PC-3 (cell line): Measurements from ENCODE around the gene MACROH2A1. TPM values are rescaled to one million over a fixed set of nuclear protein-coding genes. Genes with fewer than 3 reads are reported as not detected.

Experiments used
- ATAC-seq: fragments of 200-7000 bp; cut with Tn5 transposase; 2 replicates; pipeline ENCODE4 v1.9.1; 2020; ENCODE audit warnings: mild to moderate bottlenecking, moderate library complexity
- BruUV-seq: library from RNA; stranded (reverse); fragments of 400-500 nt; replicated peaks from 2 replicates; lab custom pipeline; 2021; lab: Mats Ljungman, UMichigan
- CTCF ChIA-PET: fragments of 300-600 bp; sonication (Branson Sonifier 250); formaldehyde crosslinking; loops from one replicate; lab custom pipeline; 2022; ENCODE audit warnings: antibody characterized with exemption; lab: Charles Lee
- POLR2A ChIA-PET: fragments of 300-600 bp; sonication (Branson Sonifier 250); formaldehyde crosslinking; loops from one replicate; lab custom pipeline; 2022; ENCODE audit warnings: antibody characterized with exemption; ENCODE audit not compliant: unreplicated experiment; lab: Charles Lee
- DNase-seq: peaks from one replicate; pipeline ENCODE4 v3.0.0-alpha.2; 2015
- H2AFZ ChIP-seq: fragments of 300-600 bp; sonication (generic); 2 replicates; pipeline ENCODE4 v1.6.0; 2016; ENCODE audit warnings: antibody characterized with exemption, low read length
- H3F3A ChIP-seq: fragments of 300-600 bp; sonication (generic); one replicate; pipeline ENCODE4 v1.6.0; 2017; ENCODE audit warnings: antibody characterized with exemption, low read length, control low read depth, mild to moderate bottlenecking; ENCODE audit not compliant: unreplicated experiment
- H3K27ac ChIP-seq: fragments of 300-600 bp; sonication (generic); 2 replicates; pipeline ENCODE4 v1.5.1; 2016; ENCODE audit warnings: mild to moderate bottlenecking, low read length
- H3K27me3 ChIP-seq: fragments of 300-600 bp; sonication (generic); 2 replicates; pipeline ENCODE4 v1.6.1; 2016; ENCODE audit warnings: low read length, mixed read lengths
- H3K36me3 ChIP-seq: fragments of 300-600 bp; sonication (generic); 2 replicates; pipeline ENCODE4 v1.6.1; 2016; ENCODE audit warnings: low read depth, mixed run types, low read length, mixed read lengths
- H3K4me1 ChIP-seq: fragments of 300-600 bp; sonication (generic); 2 replicates; pipeline ENCODE4 v1.5.1; 2016; ENCODE audit warnings: low read length; ENCODE audit not compliant: insufficient read depth
- H3K4me2 ChIP-seq: fragments of 300-600 bp; sonication (generic); 2 replicates; pipeline ENCODE4 v1.6.0; 2016; ENCODE audit warnings: low read length
- H3K4me3 ChIP-seq: fragments of 300-600 bp; sonication (generic); 2 replicates; pipeline ENCODE4 v1.5.1; 2016; ENCODE audit warnings: mild to moderate bottlenecking, low read length, mixed read lengths
- H3K79me2 ChIP-seq: fragments of 300-600 bp; sonication (generic); 2 replicates; pipeline ENCODE4 v1.6.1; 2017; ENCODE audit warnings: low read length, mixed read lengths
- H3K9ac ChIP-seq: fragments of 300-600 bp; sonication (generic); 2 replicates; pipeline ENCODE4 v1.6.0; 2016; ENCODE audit warnings: mild to moderate bottlenecking, low read length
- H3K9me2 ChIP-seq: fragments of 300-600 bp; sonication (generic); replicated peaks from 2 replicates; pipeline ENCODE4 v1.6.1; 2016; ENCODE audit warnings: mixed run types, low read length, mixed read lengths
- H3K9me3 ChIP-seq: fragments of 300-600 bp; sonication (generic); 2 replicates; pipeline ENCODE4 v1.6.1; 2016; ENCODE audit warnings: low read length, mixed read lengths
- H4K20me1 ChIP-seq: fragments of 300-600 bp; sonication (generic); 2 replicates; pipeline ENCODE4 v1.6.1; 2016; ENCODE audit warnings: low read length, mixed read lengths
- EZH2 ChIP-seq: fragments of 300-600 bp; sonication (generic); IDR thresholded peaks from one replicate; pipeline ENCODE4 v1.6.1; 2017; ENCODE audit warnings: antibody characterized with exemption, mild to moderate bottlenecking, low read length; ENCODE audit not compliant: unreplicated experiment
- EZH2phosphoT487 ChIP-seq: fragments of 300-600 bp; sonication (generic); IDR thresholded peaks from 2 replicates; pipeline ENCODE4 v1.6.1; 2018; ENCODE audit warnings: mild to moderate bottlenecking, antibody characterized with exemption, low read length, borderline replicate concordance
- intact Hi-C: fragments of 100-400 bp; cut with micrococcal nuclease; formaldehyde crosslinking; loops from 2 replicates; pipeline ENCODE4 v1.9.0; 2023
- total RNA-seq: library from RNA; depleted of rRNA; stranded (reverse); fragments of >200 nt; gene quantifications from 2 replicates; pipeline ENCODE4 v1.2.3, GENCODE V29; 2014
- TF ChIP-seq, protein P1 (sequence below): fragments of 300-600 bp; sonication (generic); conservative IDR thresholded peaks from 2 replicates; pipeline ENCODE4 v1.5.1; 2017; ENCODE audit warnings: antibody characterized with exemption, low read depth, mild to moderate bottlenecking, low read length

Gene MACROH2A1
- total RNA-seq, 1 experiment from 2014 or later: 388 TPM

DNA sequence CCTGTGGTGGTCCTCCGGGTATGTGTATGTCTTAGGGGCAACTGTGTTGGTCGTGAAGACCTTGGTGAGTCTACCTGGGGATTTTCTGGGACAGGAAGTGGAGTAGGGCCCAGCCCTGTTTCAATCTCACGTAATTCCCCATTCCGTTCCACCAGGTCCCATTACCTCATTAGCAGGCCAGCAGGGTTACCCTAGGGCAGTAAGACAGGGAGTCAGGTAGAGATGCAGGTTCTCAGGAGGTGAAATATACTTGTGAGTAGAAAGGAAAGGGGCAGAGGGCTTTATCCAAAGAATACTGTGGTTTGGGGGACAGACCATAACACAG, 56.5 kb downstream of the MACROH2A1 start:
- H3K4me1 ChIP-seq: peaks cover 5% of the 10 kb centered on the region; the same call in 1 of the 2 replicates
- H2AFZ ChIP-seq: no peak overlapping the region
- H3K4me2 ChIP-seq: no peak overlapping the region
- H3K27ac ChIP-seq: no peak overlapping the region
- H4K20me1 ChIP-seq: no peaks in the 10 kb centered on the region
- H3K9ac ChIP-seq: no peak overlapping the region
- ChIA-PET CTCF (no interaction called here), POLR2A (no interaction called here)
- H3K79me2 ChIP-seq: no peaks in the 10 kb centered on the region
- TF ChIP-seq EZH2phosphoT487: no peak
- TF ChIP-seq, protein P1, sequence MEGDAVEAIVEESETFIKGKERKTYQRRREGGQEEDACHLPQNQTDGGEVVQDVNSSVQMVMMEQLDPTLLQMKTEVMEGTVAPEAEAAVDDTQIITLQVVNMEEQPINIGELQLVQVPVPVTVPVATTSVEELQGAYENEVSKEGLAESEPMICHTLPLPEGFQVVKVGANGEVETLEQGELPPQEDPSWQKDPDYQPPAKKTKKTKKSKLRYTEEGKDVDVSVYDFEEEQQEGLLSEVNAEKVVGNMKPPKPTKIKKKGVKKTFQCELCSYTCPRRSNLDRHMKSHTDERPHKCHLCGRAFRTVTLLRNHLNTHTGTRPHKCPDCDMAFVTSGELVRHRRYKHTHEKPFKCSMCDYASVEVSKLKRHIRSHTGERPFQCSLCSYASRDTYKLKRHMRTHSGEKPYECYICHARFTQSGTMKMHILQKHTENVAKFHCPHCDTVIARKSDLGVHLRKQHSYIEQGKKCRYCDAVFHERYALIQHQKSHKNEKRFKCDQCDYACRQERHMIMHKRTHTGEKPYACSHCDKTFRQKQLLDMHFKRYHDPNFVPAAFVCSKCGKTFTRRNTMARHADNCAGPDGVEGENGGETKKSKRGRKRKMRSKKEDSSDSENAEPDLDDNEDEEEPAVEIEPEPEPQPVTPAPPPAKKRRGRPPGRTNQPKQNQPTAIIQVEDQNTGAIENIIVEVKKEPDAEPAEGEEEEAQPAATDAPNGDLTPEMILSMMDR: no peak
- TF ChIP-seq EZH2: no peak
- no peaks in the 10 kb centered on the region for H3K9me2 ChIP-seq
- H3K4me3 ChIP-seq: no peak overlapping the region
- BruUV-seq: no TSS peak
- H3K9me3 ChIP-seq: no peaks in the 10 kb centered on the region
- DNase-seq (no peak), ATAC-seq (no peak)
- peaks cover 54% of the 10 kb centered on the region for H3K36me3 ChIP-seq
- no peaks in the 10 kb centered on the region for H3F3A ChIP-seq
- H3K27me3 ChIP-seq: no peaks in the 10 kb centered on the region
- intact Hi-C loops: no loop called here

DNA sequence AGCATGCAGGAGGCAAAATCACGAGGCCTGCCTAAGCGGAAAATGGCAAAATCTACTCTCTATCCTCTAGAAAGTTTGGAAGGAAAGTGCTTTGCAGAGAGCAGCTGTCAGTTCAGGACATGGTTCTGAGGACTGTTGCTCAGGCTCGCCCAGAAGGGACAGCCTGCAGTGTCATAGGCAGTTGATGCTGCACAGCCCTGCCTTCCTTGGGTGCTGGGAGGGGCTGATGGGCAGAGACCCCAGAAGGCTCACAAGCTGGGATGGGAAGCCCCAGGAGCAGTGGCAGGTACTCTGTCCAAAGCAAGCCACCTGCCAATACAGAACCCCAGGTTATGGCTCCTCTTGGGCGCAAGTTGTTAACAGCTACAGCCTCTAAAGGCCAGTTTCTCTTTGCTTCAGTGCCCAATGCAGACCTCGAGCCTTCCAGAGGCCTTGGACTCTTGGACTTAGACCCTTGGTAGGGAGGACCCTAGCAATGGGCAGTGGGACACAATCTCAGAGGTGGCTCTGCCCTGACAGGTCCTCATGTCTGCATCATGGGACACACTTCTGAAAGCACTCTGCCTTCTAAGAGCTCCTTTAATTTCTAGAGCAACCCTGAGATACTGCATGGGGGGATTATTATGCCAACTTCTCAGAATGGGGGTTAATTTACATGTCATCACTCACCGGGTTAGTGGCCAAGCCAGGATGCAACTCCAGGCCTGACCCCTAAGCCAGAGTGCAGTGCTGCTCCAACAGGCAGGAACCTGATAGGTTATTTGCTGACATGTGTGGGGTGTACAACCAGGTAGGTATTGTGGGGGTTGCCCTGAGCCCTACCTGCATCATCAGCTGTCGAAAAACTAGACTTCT, 57.1 kb downstream of the MACROH2A1 start:
- Histone ChIP-seq H3K79me2 (no peaks in the 10 kb centered on the region), H3K9me3 (no peaks in the 10 kb centered on the region), H3K4me1 (peaks cover 5% of the 10 kb centered on the region; the same call in 1 of the 2 replicates), H2AFZ (no peak overlapping the region), H3K4me2 (no peak overlapping the region), H3K9me2 (no peaks in the 10 kb centered on the region), H3K36me3 (peaks cover 57% of the 10 kb centered on the region), H3K9ac (no peak overlapping the region), H3K27me3 (no peaks in the 10 kb centered on the region), H3K27ac (no peak overlapping the region), H4K20me1 (no peaks in the 10 kb centered on the region), H3K4me3 (no peak overlapping the region), H3F3A (no peaks in the 10 kb centered on the region)
- ATAC-seq (no peak), DNase-seq (no peak)
- TF ChIP-seq EZH2: no peak
- BruUV-seq: no TSS peak
- intact Hi-C loops: no loop called here
- POLR2A ChIA-PET: no interaction called here
- CTCF ChIA-PET: no interaction called here

- no peak overlapping the region for H3K27ac ChIP-seq
- no peaks in the 10 kb centered on the region for H3F3A ChIP-seq
- POLR2A ChIA-PET: no interaction called here
- CTCF ChIA-PET: no interaction called here
- no peaks in the 10 kb centered on the region for H3K27me3 ChIP-seq
- no peak overlapping the region for H3K4me2 ChIP-seq
- H3K9me3 ChIP-seq: no peaks in the 10 kb centered on the region
- H3K9me2 ChIP-seq: no peaks in the 10 kb centered on the region
- no peak overlapping the region for H3K4me3 ChIP-seq
- H3K79me2 ChIP-seq: no peaks in the 10 kb centered on the region
- H3K4me1 ChIP-seq: peaks cover 5% of the 10 kb centered on the region; the same call in 1 of the 2 replicates
- no peak for ATAC-seq
- H3K36me3 ChIP-seq: peaks cover 57% of the 10 kb centered on the region
- intact Hi-C loops: no loop called here
- no peak overlapping the region for H2AFZ ChIP-seq
- TF ChIP-seq, protein P1: no peak
- no peak for TF ChIP-seq EZH2
- no peak for TF ChIP-seq EZH2phosphoT487
- no peaks in the 10 kb centered on the region for H4K20me1 ChIP-seq
- H3K9ac ChIP-seq: no peak overlapping the region
- no TSS peak for BruUV-seq
- DNase-seq: no peak
Observed at GRCh38 chr5:135341016-135341666, 57.9 kb downstream of the MACROH2A1 start.
